Stimulated activated naive CD8-positive, alpha-beta T cell treated with anti-CD3 and anti-CD28 coated beads, Interleukin-15, amount 100 ng/mL, for 72 hours (primary cell): Measurements from ENCODE around the gene HS6ST1.
"Not testable (repeated sequence)": the region's sequence is repeated elsewhere in the genome, so short reads cannot be mapped to it uniquely, and the experiment has no call there.

Experiments used
- ATAC-seq: fragments of 150-1000 bp; cut with Tn5 transposase; 2 replicates; pipeline ENCODE4 v1.10.0; 2021; ENCODE audit warnings: mild to moderate bottlenecking, moderate library complexity
- DNase-seq, 2 donors: peaks; one replicate each; pipeline ENCODE4 v3.0.0; 2021 to 2022
- H3K27ac Mint-ChIP-seq, 2 donors: one replicate each; pipeline ENCODE4 v1.8.0; 2022; ENCODE audit warnings: mild to moderate bottlenecking in 2 of 2, mixed read lengths in 2 of 2, moderate library complexity in 2 of 2
- H3K27me3 Mint-ChIP-seq: one replicate; pipeline ENCODE4 v1.8.0; 2022; ENCODE audit warnings: mixed read lengths
- H3K4me1 Mint-ChIP-seq: one replicate; pipeline ENCODE4 v1.8.0; 2022; ENCODE audit warnings: mild to moderate bottlenecking, mixed read lengths
- H3K4me3 Mint-ChIP-seq, 2 donors: one replicate each; pipeline ENCODE4 v1.8.0; 2022; ENCODE audit warnings: mild to moderate bottlenecking in 2 of 2, mixed read lengths in 2 of 2, moderate library complexity in 1 of 2
- H3K9me3 Mint-ChIP-seq, 2 donors: one replicate each; pipeline ENCODE4 v1.8.0; 2022; ENCODE audit warnings: mixed read lengths in 2 of 2

Gene HS6ST1

GRCh38 chr2:128252086-128252485 lies 66.6 kb downstream of the HS6ST1 start:
- peak overlapping the region in 1 of 2 donors; percentile 60 for H3K27ac Mint-ChIP-seq
- not testable (repeated sequence) for ATAC-seq, H3K4me3 Mint-ChIP-seq, H3K4me1 Mint-ChIP-seq, H3K9me3 Mint-ChIP-seq
- peak in 1 of 2 donors; percentile 1 for DNase-seq
- peaks cover 13% of the 10 kb centered on the region for H3K27me3 Mint-ChIP-seq

GRCh38 chr2:128250229-128251025 lies 68.2 kb downstream of the HS6ST1 start:
- DNase-seq, result no peak
- no peak overlapping the region for H3K4me3 Mint-ChIP-seq
- no peak for ATAC-seq
- no peaks in the 10 kb centered on the region for H3K9me3 Mint-ChIP-seq
- H3K4me1 Mint-ChIP-seq, result no peaks in the 10 kb centered on the region
- H3K27ac Mint-ChIP-seq, result peak overlapping the region in 1 of 2 donors; percentile 48
- H3K27me3 Mint-ChIP-seq, result no peaks in the 10 kb centered on the region

GRCh38 chr2:128249555-128249954 lies 69.1 kb downstream of the HS6ST1 start:
- peak in 1 of 2 donors; percentile 0 for DNase-seq
- H3K4me3 Mint-ChIP-seq, result no peak overlapping the region
- H3K27ac Mint-ChIP-seq, result no peak overlapping the region
- H3K4me1 Mint-ChIP-seq, result no peaks in the 10 kb centered on the region
- ATAC-seq, result no peak
- no peaks in the 10 kb centered on the region for H3K27me3 Mint-ChIP-seq
- no peaks in the 10 kb centered on the region for H3K9me3 Mint-ChIP-seq

GRCh38 chr2:128245813-128246212 lies 72.9 kb downstream of the HS6ST1 start:
- DNase-seq, result no peak
- no peaks in the 10 kb centered on the region for H3K27me3 Mint-ChIP-seq
- H3K4me3 Mint-ChIP-seq, result no peak overlapping the region
- H3K4me1 Mint-ChIP-seq, result no peaks in the 10 kb centered on the region
- no peak overlapping the region for H3K27ac Mint-ChIP-seq
- no peak for ATAC-seq
- H3K9me3 Mint-ChIP-seq, result no peaks in the 10 kb centered on the region

- H3K9me3 Mint-ChIP-seq, result no peaks in the 10 kb centered on the region
- DNase-seq, result no peak
- H3K27me3 Mint-ChIP-seq, result no peaks in the 10 kb centered on the region
- ATAC-seq, result no peak
- no peaks in the 10 kb centered on the region for H3K4me1 Mint-ChIP-seq
- H3K4me3 Mint-ChIP-seq, result no peak overlapping the region
- peak overlapping the region in 1 of 2 donors; percentile 36 for H3K27ac Mint-ChIP-seq
Observed at GRCh38 chr2:128241896-128242295, 76.8 kb downstream of the HS6ST1 start.

GRCh38 chr2:128237911-128238697 lies 80.6 kb downstream of the HS6ST1 start:
- ATAC-seq (no peak), DNase-seq (no peak)
- peaks cover 6% of the 10 kb centered on the region for H3K4me1 Mint-ChIP-seq
- peak overlapping the region in 1 of 2 donors; percentile 77 for H3K27ac Mint-ChIP-seq
- no peaks in the 10 kb centered on the region for H3K27me3 Mint-ChIP-seq
- no peaks in the 10 kb centered on the region for H3K9me3 Mint-ChIP-seq
- no peak overlapping the region for H3K4me3 Mint-ChIP-seq

GRCh38 chr2:128237081-128237534 lies 81.6 kb downstream of the HS6ST1 start:
- H3K9me3 Mint-ChIP-seq, result no peaks in the 10 kb centered on the region
- no peak overlapping the region for H3K4me3 Mint-ChIP-seq
- peaks cover 6% of the 10 kb centered on the region for H3K4me1 Mint-ChIP-seq
- H3K27ac Mint-ChIP-seq, result no peak overlapping the region
- H3K27me3 Mint-ChIP-seq, result peaks cover 7% of the 10 kb centered on the region
- DNase-seq, result no peak
- no peak for ATAC-seq

GRCh38 chr2:128236491-128237035 lies 82.1 kb downstream of the HS6ST1 start:
- Mint-ChIP-seq H3K4me3 (no peak overlapping the region), H3K9me3 (no peaks in the 10 kb centered on the region), H3K4me1 (peaks cover 6% of the 10 kb centered on the region), H3K27me3 (peaks cover 7% of the 10 kb centered on the region), H3K27ac (no peak overlapping the region)
- no peak for DNase-seq
- ATAC-seq, result no peak

GRCh38 chr2:128235581-128235980 lies 83.1 kb downstream of the HS6ST1 start:
- no peak overlapping the region for H3K27ac Mint-ChIP-seq
- peaks cover 7% of the 10 kb centered on the region for H3K27me3 Mint-ChIP-seq
- H3K9me3 Mint-ChIP-seq, result no peaks in the 10 kb centered on the region
- peaks cover 6% of the 10 kb centered on the region for H3K4me1 Mint-ChIP-seq
- DNase-seq, result no peak
- H3K4me3 Mint-ChIP-seq, result no peak overlapping the region
- no peak for ATAC-seq

- Mint-ChIP-seq H3K27ac (no peak overlapping the region), H3K4me3 (no peak overlapping the region), H3K4me1 (peaks cover 6% of the 10 kb centered on the region), H3K9me3 (no peaks in the 10 kb centered on the region), H3K27me3 (peaks cover 7% of the 10 kb centered on the region)
- DNase-seq, result no peak
- ATAC-seq, result no peak
Observed at GRCh38 chr2:128234613-128235012, 84.1 kb downstream of the HS6ST1 start.

GRCh38 chr2:128233790-128234395 lies 84.8 kb downstream of the HS6ST1 start:
- peak overlapping the region in 1 of 2 donors; percentile 61 for H3K27ac Mint-ChIP-seq

GRCh38 chr2:128232965-128233789 lies 85.5 kb downstream of the HS6ST1 start:
- Mint-ChIP-seq H3K4me1 (peaks cover 6% of the 10 kb centered on the region), H3K27me3 (peaks cover 7% of the 10 kb centered on the region), H3K9me3 (no peaks in the 10 kb centered on the region), H3K4me3 (peak overlapping the region; percentile 81 to 85), H3K27ac (peak overlapping the region in 1 of 2 donors; percentile 61)
- DNase-seq (peak; percentile 88 to 89), ATAC-seq (peak; percentile 97)

More at GRCh38 chr2:128233790-128234395, 84.8 kb downstream of the HS6ST1 start:
- no peaks in the 10 kb centered on the region for H3K9me3 Mint-ChIP-seq
- peaks cover 7% of the 10 kb centered on the region for H3K27me3 Mint-ChIP-seq
- DNase-seq (no peak), ATAC-seq (no peak)
- H3K4me3 Mint-ChIP-seq, result peak overlapping the region; percentile 81 to 85
- peaks cover 6% of the 10 kb centered on the region for H3K4me1 Mint-ChIP-seq

- ATAC-seq (no peak), DNase-seq (no peak)
- Mint-ChIP-seq H3K9me3 (no peaks in the 10 kb centered on the region), H3K4me3 (no peak overlapping the region), H3K27me3 (peaks cover 7% of the 10 kb centered on the region), H3K4me1 (peaks cover 6% of the 10 kb centered on the region), H3K27ac (no peak overlapping the region)
Observed at GRCh38 chr2:128228894-128229293, 89.8 kb downstream of the HS6ST1 start.

- Mint-ChIP-seq H3K27ac (no peak overlapping the region), H3K27me3 (peaks cover 6% of the 10 kb centered on the region)
Observed at GRCh38 chr2:128227862-128228261, 90.8 kb downstream of the HS6ST1 start.

GRCh38 chr2:128219891-128220290 lies 98.8 kb downstream of the HS6ST1 start:
- no peak overlapping the region for H3K4me3 Mint-ChIP-seq
- DNase-seq (no peak), ATAC-seq (no peak)
- no peaks in the 10 kb centered on the region for H3K9me3 Mint-ChIP-seq
- H3K4me1 Mint-ChIP-seq, result no peaks in the 10 kb centered on the region
- no peak overlapping the region for H3K27ac Mint-ChIP-seq
- H3K27me3 Mint-ChIP-seq, result no peaks in the 10 kb centered on the region

More at GRCh38 chr2:128227862-128228261, 90.8 kb downstream of the HS6ST1 start:
- DNase-seq (no peak), ATAC-seq (no peak)
- no peaks in the 10 kb centered on the region for H3K4me1 Mint-ChIP-seq
- no peak overlapping the region for H3K4me3 Mint-ChIP-seq
- no peaks in the 10 kb centered on the region for H3K9me3 Mint-ChIP-seq
